IMR-90 (cell line): ENCODE data around the gene LYPD6. TPM values are rescaled to one million over a fixed set of nuclear protein-coding genes. Genes with fewer than 3 reads are reported as not detected.

Experiments
- ATAC-seq: fragments of 200-7000 bp; cut with Tn5 transposase; 2 replicates; pipeline ENCODE4 v1.9.1; 2020; ENCODE audit warnings: low read depth, mild to moderate bottlenecking, moderate library complexity
- BruUV-seq: library from RNA; stranded (reverse); fragments of 400-500 nt; replicated peaks from 2 replicates; lab custom pipeline; 2021; lab: Mats Ljungman, UMichigan
- CTCF ChIA-PET: fragments of 300-600 bp; formaldehyde crosslinking; extraction: SDS; loops from one replicate; lab custom pipeline; 2021; ENCODE audit warnings: antibody characterized with exemption; lab: Yijun Ruan, JAX
- POLR2A ChIA-PET: fragments of 300-600 bp; sonication (Branson Sonifier 250); formaldehyde crosslinking; loops from one replicate; lab custom pipeline; 2022; ENCODE audit warnings: antibody characterized with exemption; ENCODE audit not compliant: unreplicated experiment; lab: Charles Lee
- DNase-seq: peaks from one replicate; pipeline ENCODE4 v3.0.0; 2013
- H2AFZ ChIP-seq: replicated peaks from 2 replicates; pipeline ENCODE3; 2013; ENCODE audit warnings: low read length, mild to moderate bottlenecking; ENCODE audit not compliant: poor library complexity
- H2AK5ac ChIP-seq: 2 replicates; pipeline ENCODE4 v1.6.1; 2013; ENCODE audit warnings: low read depth, low read length, inconsistent platforms
- H2AK9ac ChIP-seq: replicated peaks from 2 replicates; pipeline ENCODE3; 2013; ENCODE audit warnings: mild to moderate bottlenecking, low read depth, low read length, moderate library complexity; ENCODE audit not compliant: poor library complexity
- H2BK120ac ChIP-seq: 2 replicates; pipeline ENCODE4 v1.6.1; 2013; ENCODE audit warnings: low read depth, low read length, inconsistent platforms
- H2BK15ac ChIP-seq: 3 replicates; pipeline ENCODE4 v1.6.1; 2013; ENCODE audit warnings: low read depth, low read length, inconsistent platforms
- H2BK20ac ChIP-seq: 2 replicates; pipeline ENCODE4 v1.6.1; 2013; ENCODE audit warnings: low read depth, mild to moderate bottlenecking, inconsistent platforms, low read length, moderate library complexity
- H2BK5ac ChIP-seq: 2 replicates; pipeline ENCODE4 v1.6.1; 2013; ENCODE audit warnings: mild to moderate bottlenecking, low read depth, low read length, inconsistent platforms; ENCODE audit not compliant: poor library complexity, severe bottlenecking
- H3K14ac ChIP-seq: replicated peaks from 2 replicates; pipeline ENCODE4 v1.6.1; 2013; ENCODE audit warnings: low read depth, low read length, inconsistent platforms
- H3K18ac ChIP-seq: 2 replicates; pipeline ENCODE4 v1.6.1; 2013; ENCODE audit warnings: low read depth, low read length, control low read depth
- H3K23ac ChIP-seq: 2 replicates; pipeline ENCODE4 v1.6.1; 2013; ENCODE audit warnings: low read depth, low read length, inconsistent platforms
- H3K27ac ChIP-seq: 2 replicates; pipeline ENCODE4 v1.5.1; 2013; ENCODE audit warnings: mild to moderate bottlenecking, control low read depth, low read length; ENCODE audit not compliant: insufficient read depth
- H3K27me3 ChIP-seq: 2 replicates; pipeline ENCODE4 v1.6.1; 2013; ENCODE audit warnings: low read length; ENCODE audit not compliant: control insufficient read depth, insufficient read depth
- H3K36me3 ChIP-seq: 2 replicates; pipeline ENCODE4 v1.6.1; 2013; ENCODE audit warnings: low read length, mixed read lengths; ENCODE audit not compliant: control insufficient read depth, insufficient read depth
- H3K4ac ChIP-seq: 2 replicates; pipeline ENCODE4 v1.6.1; 2013; ENCODE audit warnings: low read depth, low read length, inconsistent platforms
- H3K4me1 ChIP-seq: 2 replicates; pipeline ENCODE4 v1.6.1; 2013; ENCODE audit warnings: low read length, mixed read lengths; ENCODE audit not compliant: control insufficient read depth, insufficient read depth
- H3K4me2 ChIP-seq: 2 replicates; pipeline ENCODE4 v1.6.1; 2013; ENCODE audit warnings: low read depth, mild to moderate bottlenecking, control low read depth, low read length, moderate library complexity
- H3K4me3 ChIP-seq: 2 replicates; pipeline ENCODE4 v1.5.1; 2013; ENCODE audit warnings: low read depth, mild to moderate bottlenecking, control low read depth, low read length, moderate library complexity; ENCODE audit not compliant: insufficient read depth
- H3K56ac ChIP-seq: 2 replicates; pipeline ENCODE4 v1.6.1; 2013; ENCODE audit warnings: low read length, inconsistent platforms; ENCODE audit not compliant: insufficient read depth; ENCODE audit errors: extremely low read depth
- H3K79me1 ChIP-seq, 2 experiments: 2 replicates each; pipeline ENCODE4 v1.6.1; 2013; ENCODE audit warnings: low read length in 2 of 2, inconsistent platforms in 1 of 2, low read depth in 1 of 2
- H3K9ac ChIP-seq: 2 replicates; pipeline ENCODE4 v1.6.1; 2013; ENCODE audit warnings: low read depth, low read length, control low read depth
- H3K9me1 ChIP-seq: 2 replicates; pipeline ENCODE4 v1.6.1; 2013; ENCODE audit warnings: low read length, inconsistent platforms; ENCODE audit not compliant: insufficient read depth
- H3K9me3 ChIP-seq: 2 replicates; pipeline ENCODE4 v1.6.1; 2013; ENCODE audit warnings: low read length; ENCODE audit not compliant: control insufficient read depth, insufficient read depth
- H4K20me1 ChIP-seq: 2 replicates; pipeline ENCODE4 v1.6.1; 2013; ENCODE audit warnings: low read length, inconsistent platforms; ENCODE audit not compliant: insufficient read depth
- H4K5ac ChIP-seq: 2 replicates; pipeline ENCODE4 v1.6.1; 2013; ENCODE audit warnings: mild to moderate bottlenecking, low read depth, low read length, control low read depth
- H4K8ac ChIP-seq, 2 experiments: 2 replicates each; pipeline ENCODE4 v1.6.1; 2013; ENCODE audit warnings: low read depth in 2 of 2, low read length in 2 of 2, control low read depth in 1 of 2, inconsistent platforms in 1 of 2
- H4K91ac ChIP-seq: 2 replicates; pipeline ENCODE4 v1.6.1; 2013; ENCODE audit warnings: low read depth, low read length, inconsistent platforms; ENCODE audit not compliant: insufficient read depth
- BHLHE40 ChIP-seq: fragments of 150-350 bp; IDR thresholded peaks from 2 replicates; pipeline ENCODE4 v1.6.1; 2016; ENCODE audit warnings: mild to moderate bottlenecking, low read depth, low read length
- CEBPB ChIP-seq: IDR thresholded peaks from 2 replicates; pipeline ENCODE4 v1.6.1; 2012; ENCODE audit warnings: low read depth, low read length, improper control_type of control experiment
- NFE2L2 ChIP-seq: fragments of 150-350 bp; IDR thresholded peaks from 2 replicates; pipeline ENCODE4 v1.6.1; 2016; ENCODE audit warnings: low read depth, mild to moderate bottlenecking, low read length
- RFX5 ChIP-seq: IDR thresholded peaks from 2 replicates; pipeline ENCODE4 v1.8.0; 2012; ENCODE audit warnings: low read depth, mild to moderate bottlenecking, low read length, moderate library complexity
- WGBS, 2 experiments: methylation state at CpG; one replicate each; pipeline versions ENCODE4 v1.1.5 to v1.1.7; 2013; ENCODE audit warnings: missing lambda C conversion rate in 2 of 2; ENCODE audit not compliant: insufficient read length in 1 of 2; ENCODE audit errors: extremely low coverage in 2 of 2; 5-methylcytosine and 5-hydroxymethylcytosine counted together
- dilution Hi-C: fragments of 300-500 bp; cut with HindIII; formaldehyde crosslinking; loops from one replicate; pipeline ENCODE4 v1.14.3; 2018; ENCODE audit warnings: low sequenced_read_pairs; ENCODE audit not compliant: unreplicated experiment
- in situ Hi-C: fragments of 300-500 bp; cut with MboI; formaldehyde crosslinking; loops from 3 replicates; pipeline ENCODE4 v1.14.3; 2019; ENCODE audit warnings: low sequenced_read_pairs, inconsistent platforms, mixed read lengths
- intact Hi-C: fragments of 100-400 bp; cut with micrococcal nuclease; formaldehyde crosslinking; loops from 2 replicates; pipeline ENCODE4 v1.10.0; 2022
- polyA plus RNA-seq, 3 experiments: library from polyadenylated mRNA; depleted of rRNA; stranded (reverse); fragments of >200 nt; gene quantifications; 2 replicates each; pipeline ENCODE4 v1.2.3, GENCODE V29; 2012; ENCODE audit warnings: low replicate concordance in 1 of 3
- total RNA-seq: library from RNA; depleted of rRNA; stranded (reverse); fragments of >200 nt; gene quantifications from 2 replicates; pipeline ENCODE4 v1.2.3, GENCODE V29; 2012
- TF ChIP-seq, protein P1 (sequence below): fragments of 150-350 bp; IDR thresholded peaks from 2 replicates; pipeline ENCODE4 v1.6.1; 2017; ENCODE audit warnings: mild to moderate bottlenecking, antibody characterized with exemption, low read length, low read depth

Gene LYPD6
- total and polyA plus RNA-seq, 2 of the 4 experiments (the other 2 are of a cell fraction): 0.87 to 0.90 TPM

DNA sequence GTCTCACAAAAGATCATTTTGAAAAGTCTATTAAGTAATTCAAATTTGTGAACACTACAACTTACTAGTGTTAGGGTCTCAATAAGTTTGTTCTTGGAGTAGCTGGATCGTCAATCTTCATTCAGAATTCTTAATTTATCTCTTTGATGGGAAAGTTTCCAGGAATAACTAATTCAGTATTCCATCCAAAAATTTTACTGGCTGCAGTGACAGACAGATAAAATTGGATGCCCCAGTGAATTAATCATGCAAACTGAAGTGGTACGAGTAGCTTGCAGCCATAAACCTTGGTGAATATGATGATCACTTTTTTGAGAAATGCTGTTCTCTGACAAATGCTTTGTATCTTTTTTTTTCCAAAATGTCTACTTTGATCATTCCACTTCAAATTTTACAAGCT is 112.8 kb downstream of the LYPD6 start:
- Histone ChIP-seq H3K4me3 (no peak overlapping the region), H3K4ac (no peak overlapping the region), H3K27me3 (no peaks in the 10 kb centered on the region), H2BK5ac (no peak overlapping the region), H3K14ac (no peak overlapping the region), H4K8ac (no peak overlapping the region), H2BK15ac (no peak overlapping the region), H2BK20ac (no peak overlapping the region), H3K23ac (no peak overlapping the region), H3K79me1 (no peaks in the 10 kb centered on the region), H2AFZ (no peak overlapping the region), H2AK5ac (no peak overlapping the region), H2AK9ac (no peak overlapping the region), H3K9ac (no peak overlapping the region), H4K5ac (no peak overlapping the region), H3K56ac (no peak overlapping the region), H2BK120ac (no peak overlapping the region), H3K36me3 (no peaks in the 10 kb centered on the region), H4K91ac (no peak overlapping the region), H3K27ac (no peak overlapping the region), H3K9me3 (no peaks in the 10 kb centered on the region), H3K4me1 (no peaks in the 10 kb centered on the region), H3K9me1 (no peaks in the 10 kb centered on the region), H4K20me1 (no peaks in the 10 kb centered on the region), H3K18ac (no peak overlapping the region), H3K4me2 (no peak overlapping the region)
- DNase-seq (no peak), ATAC-seq (no peak)
- ChIA-PET POLR2A (interaction anchor here (0.5 kb wide), 1 partner anchor 884 kb away, joined by 3 read pairs; no protein-coding TSS in a partner anchor), CTCF (no interaction called here)
- dilution Hi-C loops: no loop called here
- intact Hi-C loops: no loop called here
- in situ Hi-C loops: no loop called here
- no TSS peak for BruUV-seq
- TF ChIP-seq BHLHE40 (no peak), NFE2L2 (no peak), RFX5 (no peak), CEBPB (no peak)
- TF ChIP-seq, protein P1, sequence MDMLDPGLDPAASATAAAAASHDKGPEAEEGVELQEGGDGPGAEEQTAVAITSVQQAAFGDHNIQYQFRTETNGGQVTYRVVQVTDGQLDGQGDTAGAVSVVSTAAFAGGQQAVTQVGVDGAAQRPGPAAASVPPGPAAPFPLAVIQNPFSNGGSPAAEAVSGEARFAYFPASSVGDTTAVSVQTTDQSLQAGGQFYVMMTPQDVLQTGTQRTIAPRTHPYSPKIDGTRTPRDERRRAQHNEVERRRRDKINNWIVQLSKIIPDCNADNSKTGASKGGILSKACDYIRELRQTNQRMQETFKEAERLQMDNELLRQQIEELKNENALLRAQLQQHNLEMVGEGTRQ: no peak
- no CpG with 5 or more reads among the region's 2 CpGs for WGBS, 2 experiments
